Stimulated activated CD8-positive, alpha-beta memory T cell treated with anti-CD3 and anti-CD28 coated beads, Interleukin-4, amount 100 ng/mL, for 4 hours (primary cell): ENCODE data around the gene HOXC4.
"Not testable (repeated sequence)": the region's sequence is repeated elsewhere in the genome, so short reads cannot be mapped to it uniquely, and the experiment has no call there.

ENCODE experiments used
- DNase-seq, 2 donors: peaks; one replicate each; pipeline ENCODE4 v3.0.0-alpha.2; 2020; ENCODE audit warnings: low read depth in 2 of 2, low spot score in 1 of 2

The HOXC4 gene

GRCh38 chr12:54081581-54082396, 28.2 kb downstream of the HOXC4 start:
- not testable (repeated sequence) for DNase-seq

- peak; percentile 20 to 22 for DNase-seq
Observed at GRCh38 chr12:54082397-54082892, 28.8 kb downstream of the HOXC4 start.

GRCh38 chr12:54088011-54088410, 34.4 kb downstream of the HOXC4 start:
- DNase-seq, result not testable (repeated sequence)

GRCh38 chr12:54089465-54089864, 35.8 kb downstream of the HOXC4 start:
- DNase-seq, result not testable (repeated sequence)

GRCh38 chr12:54090312-54090711, 36.7 kb downstream of the HOXC4 start:
- DNase-seq, result not testable (repeated sequence)

GRCh38 chr12:54092943-54093342, 39.3 kb downstream of the HOXC4 start:
- DNase-seq, result not testable (repeated sequence)

GRCh38 chr12:54095928-54096327, 42.3 kb downstream of the HOXC4 start:
- DNase-seq, result not testable (repeated sequence)

- not testable (repeated sequence) for DNase-seq
Observed at GRCh38 chr12:54098644-54099043, 45.0 kb downstream of the HOXC4 start.

GRCh38 chr12:54100588-54100987, 47.0 kb downstream of the HOXC4 start:
- DNase-seq, result not testable (repeated sequence)

- DNase-seq, result not testable (repeated sequence)
Observed at GRCh38 chr12:54102223-54102622, 48.6 kb downstream of the HOXC4 start.

GRCh38 chr12:54103827-54104226, 50.2 kb downstream of the HOXC4 start:
- DNase-seq, result not testable (repeated sequence)
